Brain pericyte (primary cell): Measurements from ENCODE around the gene MTCL3.

Experiments used
- DNase-seq: peaks from one replicate; pipeline ENCODE4 v3.0.0-alpha.2; 2012; ENCODE audit warnings: low read depth, low spot score

Gene MTCL3

DNA sequence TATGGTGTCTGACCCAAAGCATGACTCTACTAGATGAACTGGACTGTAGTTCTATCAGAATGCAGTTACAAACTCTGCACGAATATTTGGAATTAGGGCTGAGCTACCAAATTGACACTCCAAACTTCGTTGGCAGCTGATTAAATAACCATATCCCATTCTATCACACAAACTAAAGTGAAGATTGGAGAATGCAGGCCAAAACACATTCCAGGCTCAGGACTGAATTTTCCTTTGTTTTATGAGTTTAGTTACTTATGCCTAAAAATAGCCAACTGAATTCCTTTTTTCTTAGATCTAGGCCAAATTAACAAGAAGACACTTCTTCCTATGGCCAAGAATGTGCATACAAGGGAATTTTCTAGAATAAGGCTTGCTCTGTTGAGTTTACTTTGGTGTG is 50.2 kb downstream of the MTCL3 start:
- no peak for DNase-seq

DNA sequence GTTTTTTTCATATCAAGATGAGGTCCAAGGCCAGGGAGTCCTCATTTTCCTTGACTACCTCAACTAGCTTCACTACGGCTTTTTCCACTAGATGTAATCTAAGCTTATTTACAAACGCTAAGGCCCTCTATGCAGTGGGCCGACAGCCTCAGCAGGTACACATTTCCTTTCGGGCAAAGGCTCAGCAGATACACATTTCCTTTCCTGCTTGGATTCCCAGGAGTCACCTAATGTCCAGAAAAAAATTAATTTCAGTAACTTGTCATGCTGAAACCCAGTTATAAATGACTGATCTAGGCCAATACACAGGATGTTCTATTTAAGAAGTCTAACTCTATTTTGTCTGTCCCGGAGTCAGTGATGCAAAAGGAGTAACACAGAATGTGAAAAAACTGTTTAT is 52.7 kb downstream of the MTCL3 start:
- DNase-seq = no peak

DNA sequence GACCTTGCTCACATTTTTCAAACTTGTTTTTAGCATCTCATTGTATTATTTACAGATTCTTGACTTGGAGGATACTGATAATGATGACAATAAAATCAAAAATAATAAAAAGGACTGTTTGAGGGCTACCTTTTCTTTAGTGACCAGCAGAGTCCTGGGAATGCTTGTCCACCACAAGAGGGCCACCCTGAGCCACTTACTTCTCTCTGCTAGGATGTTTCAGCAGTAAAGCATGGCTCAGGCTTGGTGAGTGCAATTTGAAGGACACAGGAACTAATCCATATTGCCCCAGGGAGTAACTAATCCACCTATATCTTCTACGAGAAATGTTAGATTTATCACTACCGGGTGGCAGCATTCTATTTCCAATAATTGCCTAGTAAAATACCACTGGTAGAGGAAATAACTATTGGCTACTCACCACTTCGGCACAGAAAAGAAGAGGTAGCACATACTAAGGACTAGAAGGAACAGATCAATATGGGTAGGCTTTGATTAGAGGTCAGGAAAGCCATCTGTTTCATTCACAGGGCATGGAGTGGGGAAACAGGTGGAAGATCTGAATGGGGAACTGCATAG is 54.2 kb downstream of the MTCL3 start:
- no peak for DNase-seq

DNA sequence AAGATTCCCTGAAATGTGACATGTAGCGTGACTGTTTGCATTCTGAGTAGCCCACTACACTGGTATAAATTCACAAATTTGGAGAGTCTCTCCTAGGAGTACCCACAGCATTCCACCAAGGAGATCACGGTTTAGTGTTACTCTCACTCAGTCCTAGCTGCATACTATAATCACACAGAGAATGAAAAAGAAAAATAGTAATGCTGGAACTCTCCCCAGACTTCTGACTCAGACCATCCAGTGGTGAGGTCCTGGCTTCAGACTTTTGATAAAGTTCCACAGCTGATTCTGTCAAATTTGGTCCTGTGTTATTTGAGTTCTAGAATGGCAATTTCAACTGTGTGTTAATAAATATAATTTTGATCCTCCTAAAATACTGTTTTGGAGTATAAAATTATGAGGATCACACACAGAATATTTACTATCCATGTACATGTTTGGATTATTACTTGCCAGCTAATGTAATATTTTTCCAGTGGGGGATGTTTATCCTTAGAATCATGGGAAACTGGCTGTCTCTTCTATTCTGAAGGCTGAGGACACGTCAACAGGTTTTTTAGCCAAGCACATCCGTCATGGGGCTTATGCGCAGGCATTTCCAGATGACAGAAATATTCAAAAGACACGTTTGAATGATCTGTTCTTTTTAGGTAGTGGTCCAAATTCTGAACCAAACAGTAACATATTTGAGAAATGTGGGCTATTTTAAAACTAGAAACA is 54.8 kb downstream of the MTCL3 start:
- no peak for DNase-seq

GRCh38 chr6:127463056-127463455 is 56.1 kb downstream of the MTCL3 start:
- DNase-seq = no peak

DNA sequence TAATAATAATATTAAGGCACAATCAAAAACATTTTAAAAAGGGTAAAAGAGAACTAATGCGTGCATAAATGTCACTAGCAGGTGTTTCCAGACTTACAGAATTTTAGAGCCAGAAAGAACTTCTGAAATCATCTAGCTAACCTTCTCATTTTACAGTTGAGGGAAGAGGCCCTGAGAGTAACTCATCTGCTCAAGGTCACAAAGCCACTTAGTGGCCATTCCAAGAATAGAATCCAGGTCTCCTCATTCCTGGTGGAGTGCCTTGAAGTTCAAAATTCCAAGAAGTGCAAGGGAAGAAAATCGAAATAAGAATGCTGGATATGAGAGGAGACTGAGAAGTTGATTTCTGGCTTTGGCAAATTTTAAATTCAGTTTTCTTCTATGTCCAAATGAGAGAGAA is 56.8 kb downstream of the MTCL3 start:
- DNase-seq = no peak

DNA sequence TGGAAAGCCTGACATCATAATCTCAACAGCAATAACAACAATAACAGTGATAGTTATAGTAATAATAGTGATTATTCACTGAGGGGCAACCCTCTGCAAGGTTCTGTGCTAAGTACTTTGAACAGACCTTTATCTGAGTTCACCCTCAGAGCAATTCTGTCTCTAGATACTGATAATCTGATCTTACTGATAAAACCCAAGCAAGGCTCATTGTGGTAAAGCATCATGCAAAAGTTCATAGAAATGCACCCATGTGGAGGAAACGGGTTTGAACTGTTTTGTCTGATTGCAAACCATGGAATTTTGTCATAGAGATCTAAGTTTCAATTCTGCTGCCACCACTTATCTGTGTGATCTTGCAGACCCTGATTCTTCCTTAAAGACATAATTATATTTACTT is 58.7 kb downstream of the MTCL3 start:
- no peak for DNase-seq

- DNase-seq = peak; percentile 31
Observed at GRCh38 chr6:127459231-127459641, 59.9 kb downstream of the MTCL3 start, which contains the start of gene KIAA0408. KIAA0408 (minus strand) TSS chr6:127459389; CDS start chr6:127453981, 5,408 bp downstream.

GRCh38 chr6:127458817-127459216 is 60.3 kb downstream of the MTCL3 start:
- no peak for DNase-seq

- DNase-seq = no peak
Observed at GRCh38 chr6:127458222-127458621, 60.9 kb downstream of the MTCL3 start.

DNA sequence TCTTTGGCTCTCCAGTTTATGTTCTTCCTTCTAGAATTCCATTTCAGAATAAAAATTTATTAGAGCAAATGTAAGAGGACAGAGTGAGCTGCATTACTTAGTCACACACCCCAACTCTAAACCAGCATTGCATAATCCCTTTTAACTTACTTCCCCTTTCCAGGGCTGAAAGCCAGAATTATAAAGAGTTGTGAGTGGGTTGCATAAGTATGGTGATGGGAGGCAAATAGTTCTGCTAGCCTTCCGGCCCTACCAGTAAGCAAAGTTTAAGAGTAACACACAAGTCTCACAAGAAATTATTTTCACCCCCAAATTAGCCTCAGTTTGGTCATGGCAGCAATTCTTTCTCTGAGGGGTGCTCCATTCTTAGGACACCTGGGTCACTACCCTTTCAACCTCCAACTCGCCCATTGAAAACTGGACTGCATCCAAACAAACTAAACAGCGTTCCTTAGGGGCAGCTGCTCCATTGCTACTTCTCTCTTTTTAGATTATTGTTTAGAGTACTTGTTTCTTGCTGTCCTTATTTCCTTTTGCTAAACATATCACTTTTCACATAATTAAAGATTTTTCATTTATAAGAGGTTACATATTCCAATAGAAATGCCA is 61.6 kb downstream of the MTCL3 start:
- DNase-seq = no peak

GRCh38 chr6:127456465-127456864 is 62.7 kb downstream of the MTCL3 start:
- no peak for DNase-seq

DNA sequence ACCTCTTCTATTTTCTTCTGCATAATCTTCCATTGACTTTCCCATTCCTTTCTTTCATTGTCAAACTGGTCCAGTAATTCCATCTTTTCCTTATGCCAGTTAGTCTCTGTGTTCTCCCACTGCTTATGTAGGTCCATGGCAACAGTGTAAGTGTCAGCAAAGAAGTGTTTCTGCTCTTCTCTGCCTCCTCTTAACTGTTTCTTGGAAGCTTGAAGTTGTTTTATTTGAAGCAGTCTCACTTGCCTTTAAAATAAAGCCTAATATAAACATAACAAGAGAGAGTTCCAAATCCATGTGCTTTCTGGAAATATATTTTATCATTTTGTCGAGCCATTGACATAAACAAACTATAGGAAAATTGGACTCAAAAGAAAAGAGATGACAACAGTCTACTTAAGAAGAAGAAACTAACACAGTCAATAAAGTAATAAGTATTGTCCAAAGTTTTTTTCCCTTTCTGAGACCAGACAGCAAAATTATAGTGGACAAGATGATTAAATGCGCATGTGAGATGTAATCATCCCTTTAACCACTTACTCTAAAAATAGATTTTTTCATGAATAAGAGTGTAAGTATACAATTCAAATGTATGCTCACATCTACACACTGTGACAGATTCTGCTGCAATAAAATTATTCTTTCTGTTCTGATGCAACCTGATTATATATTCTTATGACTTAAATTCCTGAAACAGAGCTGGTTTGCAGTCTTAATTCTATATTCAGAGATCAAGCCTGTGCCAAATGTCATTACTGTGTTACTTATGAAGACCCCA is 65.1 kb downstream of the MTCL3 start:
- no peak for DNase-seq

GRCh38 chr6:127452803-127453202 is 66.3 kb downstream of the MTCL3 start:
- no peak for DNase-seq

GRCh38 chr6:127451388-127451787 is 67.7 kb downstream of the MTCL3 start:
- DNase-seq = no peak

DNA sequence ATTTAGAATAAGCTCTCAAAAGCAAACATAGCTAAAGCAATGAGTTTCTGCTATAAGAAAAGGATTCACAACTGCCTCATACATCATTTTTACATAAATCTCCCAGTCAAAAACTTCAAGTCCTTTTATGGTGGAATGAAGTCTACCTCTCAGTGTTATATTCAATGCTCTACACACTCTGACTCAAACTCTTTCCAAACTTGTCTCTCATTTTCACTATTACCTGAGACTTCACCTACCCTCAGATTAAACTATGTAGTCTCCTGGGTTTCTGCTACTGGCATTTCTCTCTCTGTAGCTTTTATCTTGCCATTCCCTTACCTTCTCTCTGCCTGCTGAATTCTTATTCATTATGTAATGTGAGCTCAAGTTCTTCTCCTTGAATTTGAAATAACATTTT is 71.4 kb downstream of the MTCL3 start:
- no peak for DNase-seq

DNA sequence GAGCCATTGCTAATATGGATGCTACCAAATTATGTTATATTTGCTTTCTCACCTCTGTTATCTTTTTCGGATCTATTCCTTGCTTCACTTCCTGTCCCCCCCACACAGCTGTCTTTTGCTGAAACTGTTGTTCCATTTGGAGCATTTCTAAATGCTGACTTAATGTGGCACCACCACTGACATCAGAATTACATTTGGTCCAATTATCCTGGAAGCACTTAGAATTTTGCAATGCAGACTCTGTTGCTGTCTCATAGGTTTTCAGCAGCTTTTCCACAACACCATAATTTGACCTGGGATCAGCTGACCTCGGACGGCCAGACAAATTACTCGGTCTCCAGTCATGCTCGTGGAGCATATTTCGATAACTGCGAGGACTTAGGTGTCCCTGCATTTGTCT is 72.8 kb downstream of the MTCL3 start:
- no peak for DNase-seq

- DNase-seq = no peak
Observed at GRCh38 chr6:127441881-127442280, 77.3 kb downstream of the MTCL3 start.

- DNase-seq = no peak
Observed at GRCh38 chr6:127439718-127440117, 79.4 kb downstream of the MTCL3 start.

GRCh38 chr6:127436578-127437110 is 82.5 kb downstream of the MTCL3 start:
- DNase-seq = no peak

- DNase-seq = no peak
Observed at GRCh38 chr6:127435626-127436220, 83.4 kb downstream of the MTCL3 start.

- DNase-seq = no peak
Observed at GRCh38 chr6:127434651-127435050, 84.5 kb downstream of the MTCL3 start.
